ENCODE measurements around the gene TMEM141.
A peak's percentile ranks its signal among the peaks of the same experiment; 100 is the strongest.

Gene TMEM141

DNA sequence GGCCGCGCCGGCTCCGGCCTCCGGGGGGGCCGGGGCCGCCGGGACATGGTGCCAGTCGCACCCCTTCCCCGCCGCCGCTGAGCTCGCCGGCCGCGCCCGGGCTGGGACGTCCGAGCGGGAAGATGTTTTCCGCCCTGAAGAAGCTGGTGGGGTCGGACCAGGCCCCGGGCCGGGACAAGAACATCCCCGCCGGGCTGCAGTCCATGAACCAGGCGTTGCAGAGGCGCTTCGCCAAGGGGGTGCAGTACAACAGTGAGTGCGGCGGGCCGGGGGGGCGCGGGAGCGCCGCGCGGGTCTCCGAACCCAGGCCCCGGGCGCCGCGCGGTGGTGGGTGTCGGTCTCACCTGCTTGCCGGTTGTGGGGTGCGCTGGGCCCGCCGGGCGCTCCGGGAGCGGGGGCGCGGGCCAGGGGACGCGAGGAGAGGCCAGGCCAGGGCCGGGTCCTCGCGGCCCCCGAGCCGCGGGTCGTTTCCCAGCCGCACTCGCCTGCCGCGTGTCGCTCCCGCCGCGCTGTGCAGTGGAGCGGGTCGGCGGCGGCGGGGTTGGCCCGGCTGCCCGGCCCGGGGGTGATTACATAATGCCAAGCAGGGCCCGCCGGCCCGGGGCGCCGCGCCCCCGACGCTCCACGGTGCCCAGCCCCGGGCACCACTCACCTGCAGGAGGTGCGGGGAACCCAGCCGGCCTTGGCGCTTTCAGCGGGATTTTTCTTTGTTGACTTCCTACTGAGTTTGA is 17.1 kb downstream of the TMEM141 start:
- Histone ChIP-seq H3K27ac (ENCODE audit: low read length) (no peak overlapping the region), H3K4me3 (ENCODE audit: low read depth in 1 of 2, low read length in 2 of 2) (peak overlapping the region; percentile 55 to 88), H3K27me3 (ENCODE audit: low read depth, low read length) (no peaks in the 10 kb centered on the region), H3K4me1 (ENCODE audit: control insufficient read depth in 1 of 2, insufficient read depth in 2 of 2, low read length in 2 of 2) (peaks cover 16 to 37% of the 10 kb centered on the region in 2 donors), H3K36me3 (ENCODE audit: control insufficient read depth in 1 of 2, insufficient read depth in 2 of 2, low read length in 2 of 2) (peaks cover 4 to 7% of the 10 kb centered on the region in 2 donors), H3K9me3 (ENCODE audit: control insufficient read depth in 1 of 2, low read length in 2 of 2) (no peaks in the 10 kb centered on the region)

DNA sequence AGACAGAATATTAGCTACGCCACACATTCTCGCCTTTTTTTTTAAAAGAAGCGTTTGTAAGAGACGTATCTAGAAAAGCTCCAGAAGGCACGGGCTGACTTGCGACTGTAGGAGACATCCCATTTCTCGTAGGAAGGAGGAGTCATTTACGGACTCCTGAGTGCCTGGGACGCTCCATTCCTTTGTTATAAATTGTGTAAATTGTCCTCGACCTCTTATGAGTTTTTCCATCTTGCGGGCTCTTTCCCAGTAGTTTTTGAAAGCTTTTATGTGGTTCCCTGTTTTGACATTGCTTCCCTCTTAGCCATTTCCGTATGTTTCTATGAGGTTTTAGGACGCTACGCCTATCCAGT is 17.6 kb downstream of the TMEM141 start:
- H3K4me1 ChIP-seq (ENCODE audit: control insufficient read depth in 1 of 2, insufficient read depth in 2 of 2, low read length in 2 of 2): peaks cover 16 to 37% of the 10 kb centered on the region in 2 donors
- H3K27ac ChIP-seq (ENCODE audit: low read length): no peak overlapping the region
- H3K27me3 ChIP-seq (ENCODE audit: low read depth, low read length): no peaks in the 10 kb centered on the region
- H3K4me3 ChIP-seq (ENCODE audit: low read depth in 1 of 2, low read length in 2 of 2): peak overlapping the region; percentile 51 to 88
- H3K36me3 ChIP-seq (ENCODE audit: control insufficient read depth in 1 of 2, insufficient read depth in 2 of 2, low read length in 2 of 2): peaks cover 4 to 8% of the 10 kb centered on the region in 2 donors
- no peaks in the 10 kb centered on the region for H3K9me3 ChIP-seq (ENCODE audit: control insufficient read depth in 1 of 2, low read length in 2 of 2)

DNA sequence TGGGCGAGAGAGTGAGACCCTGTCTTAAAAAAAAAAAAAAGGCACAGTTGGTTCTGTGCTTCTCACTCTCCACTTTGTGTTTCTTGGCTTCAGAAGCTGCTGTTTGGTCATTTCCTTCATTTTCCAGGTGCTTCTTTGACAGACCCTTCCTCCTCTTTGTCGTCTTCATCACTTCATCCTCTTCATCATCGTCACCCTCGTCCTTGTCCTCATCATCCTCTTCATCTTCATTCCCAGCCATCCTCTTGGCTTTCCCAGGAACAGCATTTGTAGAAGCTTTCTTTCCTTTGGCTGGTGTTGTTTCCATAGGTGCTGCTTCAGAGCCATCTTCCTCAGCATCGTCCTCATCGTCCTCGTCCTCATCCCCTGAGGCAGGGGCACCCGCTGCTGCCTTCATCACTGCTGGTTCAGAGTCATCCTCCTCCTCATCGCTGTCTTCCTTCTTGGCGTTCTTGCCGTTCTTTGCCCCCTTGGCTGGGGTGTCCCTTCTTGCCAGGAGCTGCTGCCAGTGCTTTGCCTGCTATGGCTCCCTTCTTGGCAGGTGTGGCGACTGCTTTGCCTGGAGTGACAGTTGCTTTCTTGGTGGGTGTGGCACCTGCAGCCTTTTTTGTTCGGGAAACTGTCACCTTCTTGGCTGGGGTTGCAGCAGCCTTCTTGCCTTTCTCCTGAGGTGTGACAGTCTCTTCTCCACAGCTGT is 23.7 kb downstream of the TMEM141 start:
- Histone ChIP-seq H3K4me1 (ENCODE audit: control insufficient read depth in 1 of 2, insufficient read depth in 2 of 2, low read length in 2 of 2) (peaks cover 4 to 11% of the 10 kb centered on the region in 2 donors), H3K27ac (ENCODE audit: low read length) (no peak overlapping the region), H3K27me3 (ENCODE audit: low read depth, low read length) (no peaks in the 10 kb centered on the region), H3K4me3 (ENCODE audit: low read depth in 1 of 2, low read length in 2 of 2) (no peak overlapping the region), H3K9me3 (ENCODE audit: control insufficient read depth in 1 of 2, low read length in 2 of 2) (no peaks in the 10 kb centered on the region), H3K36me3 (ENCODE audit: control insufficient read depth in 1 of 2, insufficient read depth in 2 of 2, low read length in 2 of 2) (peaks cover under 1 to 8% of the 10 kb centered on the region in 2 donors)

DNA sequence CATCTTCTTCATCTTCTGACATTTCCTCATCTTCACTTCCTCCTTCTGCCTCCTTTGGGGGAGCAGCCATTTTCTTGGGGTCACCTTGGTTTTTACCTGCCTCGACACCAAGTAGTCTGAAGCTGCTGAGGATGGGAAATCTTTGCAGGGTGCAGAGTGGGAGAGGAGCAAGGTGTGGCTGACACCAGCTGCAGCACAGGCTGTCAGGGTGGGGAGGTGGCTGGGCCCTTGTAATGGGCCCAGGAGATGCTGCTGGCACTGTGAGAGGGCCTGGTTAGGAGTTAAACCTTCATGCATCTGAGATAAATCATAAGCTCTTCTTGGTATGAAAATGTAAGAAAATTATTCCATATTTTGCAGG is 24.3 kb downstream of the TMEM141 start:
- H3K27me3 ChIP-seq (ENCODE audit: low read depth, low read length): no peaks in the 10 kb centered on the region
- H3K9me3 ChIP-seq (ENCODE audit: control insufficient read depth in 1 of 2, low read length in 2 of 2): no peaks in the 10 kb centered on the region
- no peak overlapping the region for H3K4me3 ChIP-seq (ENCODE audit: low read depth in 1 of 2, low read length in 2 of 2)
- peaks cover 0 to 5% of the 10 kb centered on the region in 2 donors for H3K4me1 ChIP-seq (ENCODE audit: control insufficient read depth in 1 of 2, insufficient read depth in 2 of 2, low read length in 2 of 2)
- H3K27ac ChIP-seq (ENCODE audit: low read length): no peak overlapping the region
- peaks cover 0 to 8% of the 10 kb centered on the region in 2 donors for H3K36me3 ChIP-seq (ENCODE audit: control insufficient read depth in 1 of 2, insufficient read depth in 2 of 2, low read length in 2 of 2)

DNA sequence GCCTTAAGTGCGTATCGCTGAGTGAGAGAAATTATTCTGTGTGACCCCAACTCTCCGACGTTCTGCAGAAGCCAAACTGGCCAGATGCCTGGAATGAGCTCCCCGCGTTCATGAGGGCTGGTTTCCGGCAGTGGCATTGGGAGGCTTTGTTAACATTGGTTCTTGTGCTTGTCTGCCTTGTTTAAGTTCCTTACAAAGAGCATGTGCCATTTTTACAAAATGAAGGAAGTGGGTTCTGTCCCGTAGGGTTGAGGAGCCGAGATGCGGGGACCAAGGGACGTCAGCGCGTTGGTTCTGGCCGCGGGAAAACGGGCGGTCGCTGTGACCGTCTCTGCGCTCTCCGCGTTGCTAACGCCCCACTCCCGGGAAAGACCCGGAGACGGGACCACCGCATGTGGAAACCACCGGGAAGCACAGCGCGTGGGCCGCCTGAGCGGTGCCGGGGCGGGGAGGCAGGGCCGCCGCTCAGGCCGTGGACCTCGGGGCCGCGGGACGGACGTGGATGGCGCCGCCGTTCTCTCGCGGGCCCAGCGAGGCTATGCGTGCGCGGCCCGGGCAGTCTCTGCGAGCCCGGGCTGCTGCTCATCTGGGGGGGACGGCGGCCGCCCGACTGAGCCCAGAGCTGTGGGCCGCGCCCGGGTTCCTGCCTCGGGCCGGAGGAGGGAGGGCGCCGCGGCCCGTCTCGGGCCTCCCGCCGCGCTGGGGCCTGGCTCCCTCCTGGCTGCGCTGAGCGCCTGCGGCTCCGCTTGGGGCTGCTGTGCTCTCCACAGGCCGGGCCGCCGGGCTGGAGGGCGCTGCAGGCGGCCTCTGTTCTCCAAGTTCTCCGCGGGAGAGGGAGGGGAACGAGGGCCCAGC is 30.1 kb downstream of the TMEM141 start:
- Histone ChIP-seq H3K36me3 (ENCODE audit: control insufficient read depth in 1 of 2, insufficient read depth in 2 of 2, low read length in 2 of 2) (peaks cover 0 to 25% of the 10 kb centered on the region in 2 donors), H3K27ac (ENCODE audit: low read length) (no peak overlapping the region), H3K4me1 (ENCODE audit: control insufficient read depth in 1 of 2, insufficient read depth in 2 of 2, low read length in 2 of 2) (peaks cover 0 to 7% of the 10 kb centered on the region in 2 donors), H3K4me3 (ENCODE audit: low read depth in 1 of 2, low read length in 2 of 2) (peak overlapping the region; percentile 21 to 54), H3K9me3 (ENCODE audit: control insufficient read depth in 1 of 2, low read length in 2 of 2) (no peaks in the 10 kb centered on the region), H3K27me3 (ENCODE audit: low read depth, low read length) (no peaks in the 10 kb centered on the region)

DNA sequence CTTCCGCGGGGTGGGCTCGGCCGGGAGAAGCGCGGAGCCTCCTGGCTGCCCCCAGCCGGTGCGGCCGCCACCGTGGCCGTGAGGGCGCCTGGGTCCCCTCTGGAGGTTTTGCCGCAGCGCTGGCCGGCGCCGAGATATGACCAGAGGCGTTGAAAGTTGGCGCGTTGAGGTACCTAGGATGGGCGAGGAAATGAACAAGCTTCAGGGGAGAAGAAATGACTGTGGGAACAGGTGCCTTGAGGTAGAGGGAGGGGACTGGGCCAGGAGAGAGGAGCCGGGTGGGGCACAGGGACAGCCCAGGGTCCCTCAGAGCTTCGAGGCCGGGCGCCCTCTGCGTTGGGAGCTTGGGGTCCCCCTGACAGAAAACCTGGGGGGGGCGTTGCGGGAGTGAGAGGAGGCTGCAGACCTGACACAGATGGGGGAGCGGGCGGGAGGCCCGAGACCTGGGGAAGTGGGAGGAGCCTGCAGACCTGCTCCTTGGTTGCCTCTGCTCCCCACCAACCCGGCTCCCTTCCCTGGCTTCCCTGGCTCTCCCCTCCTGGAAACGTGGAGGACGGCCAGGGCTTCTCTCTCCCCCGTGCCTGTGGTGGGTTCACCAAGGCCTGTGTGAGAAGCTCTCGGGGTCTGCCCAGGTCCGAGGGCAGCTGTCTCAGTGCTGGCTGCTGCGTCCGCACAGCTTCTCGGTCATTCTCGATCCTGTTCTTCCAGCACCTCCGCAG is 30.8 kb downstream of the TMEM141 start:
- Histone ChIP-seq H3K9me3 (ENCODE audit: control insufficient read depth in 1 of 2, low read length in 2 of 2) (no peaks in the 10 kb centered on the region), H3K27me3 (ENCODE audit: low read depth, low read length) (no peaks in the 10 kb centered on the region), H3K36me3 (ENCODE audit: control insufficient read depth in 1 of 2, insufficient read depth in 2 of 2, low read length in 2 of 2) (peaks cover 0 to 33% of the 10 kb centered on the region in 2 donors), H3K4me1 (ENCODE audit: control insufficient read depth in 1 of 2, insufficient read depth in 2 of 2, low read length in 2 of 2) (peaks cover 0 to 7% of the 10 kb centered on the region in 2 donors), H3K4me3 (ENCODE audit: low read depth in 1 of 2, low read length in 2 of 2) (peak overlapping the region in 1 of 2 donors; percentile 54), H3K27ac (ENCODE audit: low read length) (no peak overlapping the region)

DNA sequence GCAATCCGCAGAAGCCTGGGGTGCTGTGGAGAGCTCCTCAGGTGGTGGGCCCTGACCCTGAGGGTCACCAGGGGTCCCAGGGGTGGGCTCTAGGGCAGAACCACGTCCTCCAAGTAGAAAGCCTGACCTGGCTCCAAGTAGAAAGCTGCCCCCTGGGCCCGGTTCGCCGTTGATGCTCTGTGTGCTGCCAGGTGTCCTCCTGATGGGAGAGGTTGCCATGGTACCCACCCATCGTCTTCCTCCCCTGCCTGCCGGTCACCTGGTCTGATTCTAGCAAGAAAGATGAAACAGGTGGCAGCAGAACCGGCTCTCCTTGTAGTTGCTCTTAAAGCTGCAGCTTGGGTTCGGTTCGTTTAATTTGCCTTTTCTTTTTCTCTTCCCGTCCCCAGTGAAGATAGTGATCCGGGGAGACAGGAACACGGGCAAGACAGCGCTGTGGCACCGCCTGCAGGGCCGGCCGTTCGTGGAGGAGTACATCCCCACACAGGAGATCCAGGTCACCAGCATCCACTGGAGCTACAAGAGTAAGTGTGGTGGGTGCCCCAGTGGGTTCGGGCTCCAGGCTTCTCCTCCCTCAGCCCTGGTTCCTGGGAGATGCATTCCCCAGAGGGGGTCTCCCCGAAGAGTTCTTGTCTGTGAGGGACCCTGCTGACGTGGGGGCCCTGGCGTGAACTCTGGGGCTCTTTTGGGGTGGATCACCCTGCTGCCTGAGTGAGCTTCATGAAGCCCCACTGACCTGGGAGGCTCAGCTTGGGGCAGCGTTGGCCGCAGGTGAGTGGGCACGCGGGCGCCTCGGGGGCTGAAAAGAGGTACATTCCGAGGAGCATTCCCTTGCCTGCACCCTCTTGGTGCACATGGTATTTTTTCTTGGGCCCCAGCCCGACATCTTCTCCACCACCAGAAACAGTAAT is 32.2 kb downstream of the TMEM141 start:
- H3K9me3 ChIP-seq (ENCODE audit: control insufficient read depth in 1 of 2, low read length in 2 of 2): no peaks in the 10 kb centered on the region
- peaks cover 0 to 7% of the 10 kb centered on the region in 2 donors for H3K4me1 ChIP-seq (ENCODE audit: control insufficient read depth in 1 of 2, insufficient read depth in 2 of 2, low read length in 2 of 2)
- H3K36me3 ChIP-seq (ENCODE audit: control insufficient read depth in 1 of 2, insufficient read depth in 2 of 2, low read length in 2 of 2): peaks cover 0 to 47% of the 10 kb centered on the region in 2 donors
- H3K27ac ChIP-seq (ENCODE audit: low read length): no peak overlapping the region
- no peaks in the 10 kb centered on the region for H3K27me3 ChIP-seq (ENCODE audit: low read depth, low read length)
- H3K4me3 ChIP-seq (ENCODE audit: low read depth in 1 of 2, low read length in 2 of 2): no peak overlapping the region

DNA sequence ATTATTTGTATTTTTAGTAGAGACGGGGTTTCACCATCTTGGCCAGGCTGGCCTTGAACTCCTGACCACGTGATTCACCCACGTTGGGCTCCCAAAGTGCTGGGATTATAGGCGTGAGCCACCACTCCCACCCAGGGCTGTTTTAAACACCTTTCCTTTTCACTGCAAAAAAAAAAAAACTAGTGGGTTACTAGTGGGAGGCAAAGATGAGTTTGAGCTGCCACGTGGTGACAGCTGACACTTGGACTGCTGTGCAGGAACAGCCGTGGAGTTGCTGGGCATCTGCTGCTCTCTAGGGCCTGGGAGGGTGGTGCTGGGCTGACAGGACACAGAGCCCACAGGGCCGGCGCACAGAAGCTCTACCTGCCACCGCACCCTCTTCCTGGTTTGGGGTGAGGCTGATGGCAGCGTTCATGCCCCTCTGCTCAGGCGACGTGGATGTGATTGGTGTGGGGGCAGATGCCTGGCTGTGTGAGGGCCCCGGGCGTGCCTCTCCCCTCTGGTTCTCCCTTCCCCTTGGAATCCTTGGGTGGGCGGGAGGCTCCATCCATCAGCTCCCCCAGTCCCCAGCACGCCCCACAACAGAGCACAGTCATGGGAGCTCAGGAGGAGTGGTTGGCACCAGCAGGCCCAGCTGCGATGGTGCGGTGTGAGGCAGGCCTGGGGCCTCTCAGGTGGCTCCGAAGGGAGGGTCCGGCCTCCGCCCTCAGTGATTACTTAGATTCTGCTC is 33.5 kb downstream of the TMEM141 start:
- Histone ChIP-seq H3K9me3 (ENCODE audit: control insufficient read depth in 1 of 2, low read length in 2 of 2) (no peaks in the 10 kb centered on the region), H3K27me3 (ENCODE audit: low read depth, low read length) (no peaks in the 10 kb centered on the region), H3K36me3 (ENCODE audit: control insufficient read depth in 1 of 2, insufficient read depth in 2 of 2, low read length in 2 of 2) (peaks cover 11 to 59% of the 10 kb centered on the region in 2 donors), H3K4me1 (ENCODE audit: control insufficient read depth in 1 of 2, insufficient read depth in 2 of 2, low read length in 2 of 2) (peaks cover 0 to 7% of the 10 kb centered on the region in 2 donors), H3K27ac (ENCODE audit: low read length) (no peak overlapping the region), H3K4me3 (ENCODE audit: low read depth in 1 of 2, low read length in 2 of 2) (no peak overlapping the region)

DNA sequence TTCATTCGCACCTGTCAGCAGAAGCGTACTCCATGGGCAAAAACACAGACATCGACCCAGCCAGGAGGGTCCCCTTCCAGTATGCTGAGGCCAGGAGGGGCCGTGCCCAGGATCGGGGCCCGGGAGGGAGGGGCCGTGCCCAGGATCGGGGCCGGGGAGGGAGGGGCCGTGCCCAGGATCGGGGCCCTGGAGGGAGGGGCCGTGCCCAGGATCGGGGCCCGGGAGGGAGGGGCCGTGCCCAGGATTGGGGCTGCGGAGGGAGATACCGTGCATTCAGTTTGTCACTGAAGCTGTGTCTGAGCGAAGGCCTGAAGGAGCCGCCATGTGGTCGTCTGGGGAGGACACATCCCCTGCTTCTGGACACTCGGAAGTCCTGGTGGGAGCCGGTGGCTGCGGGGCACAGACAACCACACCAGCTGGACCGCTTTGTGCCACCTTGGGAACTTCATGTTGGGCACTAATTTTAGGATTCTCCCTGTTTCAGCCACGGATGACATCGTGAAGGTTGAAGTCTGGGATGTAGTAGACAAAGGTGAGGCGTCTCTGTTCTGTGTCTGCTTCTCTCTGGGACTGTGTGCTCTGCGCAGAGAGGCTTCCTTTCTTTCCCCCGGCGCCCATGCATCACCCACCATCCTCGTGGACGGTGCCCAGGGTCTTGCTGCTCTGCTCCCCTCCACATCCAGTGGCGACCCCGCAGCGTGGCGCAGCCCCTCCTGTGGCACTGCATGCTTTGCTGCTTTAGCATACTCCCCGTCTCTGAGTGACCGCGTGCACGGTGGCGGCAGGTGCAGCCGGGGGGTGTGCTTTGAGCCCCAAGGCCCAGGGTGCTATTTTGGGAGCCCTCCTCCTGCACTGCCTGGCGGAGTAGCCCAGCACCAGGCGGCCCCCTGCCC is 34.4 kb downstream of the TMEM141 start:
- peaks cover 13 to 68% of the 10 kb centered on the region in 2 donors for H3K36me3 ChIP-seq (ENCODE audit: control insufficient read depth in 1 of 2, insufficient read depth in 2 of 2, low read length in 2 of 2)
- no peak overlapping the region for H3K4me3 ChIP-seq (ENCODE audit: low read depth in 1 of 2, low read length in 2 of 2)
- no peaks in the 10 kb centered on the region for H3K9me3 ChIP-seq (ENCODE audit: control insufficient read depth in 1 of 2, low read length in 2 of 2)
- H3K4me1 ChIP-seq (ENCODE audit: control insufficient read depth in 1 of 2, insufficient read depth in 2 of 2, low read length in 2 of 2): peaks cover 0 to 7% of the 10 kb centered on the region in 2 donors
- H3K27me3 ChIP-seq (ENCODE audit: low read depth, low read length): no peaks in the 10 kb centered on the region
- H3K27ac ChIP-seq (ENCODE audit: low read length): no peak overlapping the region

Data from muscle layer of duodenum (tissue), 2 donors.